Endometrial microvascular endothelial cells (primary cell): ENCODE data around the gene CFL1. TPM values are rescaled to one million over a fixed set of nuclear protein-coding genes. Genes with fewer than 3 reads are reported as not detected.
"Not testable (repeated sequence)": the region's sequence is repeated elsewhere in the genome, so short reads cannot be mapped to it uniquely, and the experiment has no call there.

Experiments
- in situ Hi-C: cut with HindIII; loops from 2 replicates; pipeline ENCODE4 v1.10.0; 2017; ENCODE audit warnings: low sequenced_read_pairs, low pct_unique_long_range_greater_than_20kb; ENCODE audit errors: inconsistent ontology term
- total RNA-seq: library from RNA; depleted of rRNA; stranded (reverse); fragments of >200 nt; gene quantifications from one replicate; pipeline ENCODE4 v1.2.3, GENCODE V29; 2015; ENCODE audit errors: inconsistent ontology term

CFL1 gene
- 2,359 TPM for total RNA-seq

GRCh38 chr11:65857853-65858680, at the start of gene CFL1:
CFL1 (minus strand) TSS chr11:65858180; CDS start chr11:65858099, 81 bp downstream.
- in situ Hi-C loops, result no loop called here

- in situ Hi-C loops, result no loop called here
Observed at GRCh38 chr11:65906602-65907001, 48.6 kb upstream of the CFL1 start.

GRCh38 chr11:65903715-65904114, 45.7 kb upstream of the CFL1 start:
- in situ Hi-C loops, result no loop called here

GRCh38 chr11:65903068-65903481, 45.1 kb upstream of the CFL1 start:
- in situ Hi-C loops, result no loop called here

- in situ Hi-C loops, result no loop called here
Observed at GRCh38 chr11:65900899-65901180, 42.9 kb upstream of the CFL1 start.

GRCh38 chr11:65900125-65900898, 42.3 kb upstream of the CFL1 start, which contains the start of gene FOSL1:
FOSL1 (minus strand) TSS chr11:65900388; CDS start chr11:65900339, 49 bp downstream.
- in situ Hi-C loops, result no loop called here

GRCh38 chr11:65899356-65900124, 41.6 kb upstream of the CFL1 start:
- in situ Hi-C loops, result no loop called here

- in situ Hi-C loops, result no loop called here
Observed at GRCh38 chr11:65898656-65899355, 40.8 kb upstream of the CFL1 start.

GRCh38 chr11:65897020-65897471, 39.1 kb upstream of the CFL1 start:
- in situ Hi-C loops, result no loop called here

- in situ Hi-C loops, result no loop called here
Observed at GRCh38 chr11:65896034-65896999, 38.3 kb upstream of the CFL1 start.

GRCh38 chr11:65895482-65895981, 37.6 kb upstream of the CFL1 start:
- in situ Hi-C loops, result no loop called here

- in situ Hi-C loops, result no loop called here
Observed at GRCh38 chr11:65894034-65894591, 36.1 kb upstream of the CFL1 start.

- in situ Hi-C loops, result no loop called here
Observed at GRCh38 chr11:65892661-65893317, 34.8 kb upstream of the CFL1 start.

GRCh38 chr11:65892137-65892540, 34.2 kb upstream of the CFL1 start:
- in situ Hi-C loops, result not testable (repeated sequence)

- in situ Hi-C loops, result no loop called here
Observed at GRCh38 chr11:65891219-65892136, 33.5 kb upstream of the CFL1 start.
